PC-9 (cell line): ENCODE measurements around the gene SYPL2.

Experiments
- EZH2 ChIP-seq: fragments of 200-600 bp; sonication (generic); IDR thresholded peaks from 2 replicates; pipeline ENCODE4 v1.8.0; 2017; ENCODE audit warnings: antibody characterized with exemption, low read depth
- TF ChIP-seq, protein P1 (sequence below): fragments of 200-600 bp; sonication (generic); conservative IDR thresholded peaks from 2 replicates; pipeline ENCODE4 v1.6.1; 2017; ENCODE audit warnings: mixed run types, antibody characterized with exemption, mild to moderate bottlenecking, moderate library complexity

DNA sequence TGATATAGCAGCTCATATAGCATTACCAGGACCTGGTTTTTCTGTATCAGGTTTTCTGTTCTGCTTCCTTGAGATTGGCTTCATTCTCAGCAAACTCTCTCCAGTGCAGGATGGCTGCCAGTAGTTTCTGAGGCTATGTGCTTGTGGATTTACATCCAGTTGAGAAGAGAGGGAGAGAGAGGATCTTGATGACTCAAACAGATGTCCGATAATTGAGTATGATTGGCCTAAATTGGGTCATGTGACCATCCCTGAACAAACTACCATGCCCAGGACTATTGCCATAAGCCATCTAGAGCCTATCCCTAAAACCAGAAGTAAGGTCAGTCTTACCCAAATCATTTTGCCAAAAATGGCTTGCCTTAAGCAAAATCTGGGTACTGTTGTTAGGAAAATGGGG lies 22.0 kb upstream of the SYPL2 start:
- TF ChIP-seq, protein P1, sequence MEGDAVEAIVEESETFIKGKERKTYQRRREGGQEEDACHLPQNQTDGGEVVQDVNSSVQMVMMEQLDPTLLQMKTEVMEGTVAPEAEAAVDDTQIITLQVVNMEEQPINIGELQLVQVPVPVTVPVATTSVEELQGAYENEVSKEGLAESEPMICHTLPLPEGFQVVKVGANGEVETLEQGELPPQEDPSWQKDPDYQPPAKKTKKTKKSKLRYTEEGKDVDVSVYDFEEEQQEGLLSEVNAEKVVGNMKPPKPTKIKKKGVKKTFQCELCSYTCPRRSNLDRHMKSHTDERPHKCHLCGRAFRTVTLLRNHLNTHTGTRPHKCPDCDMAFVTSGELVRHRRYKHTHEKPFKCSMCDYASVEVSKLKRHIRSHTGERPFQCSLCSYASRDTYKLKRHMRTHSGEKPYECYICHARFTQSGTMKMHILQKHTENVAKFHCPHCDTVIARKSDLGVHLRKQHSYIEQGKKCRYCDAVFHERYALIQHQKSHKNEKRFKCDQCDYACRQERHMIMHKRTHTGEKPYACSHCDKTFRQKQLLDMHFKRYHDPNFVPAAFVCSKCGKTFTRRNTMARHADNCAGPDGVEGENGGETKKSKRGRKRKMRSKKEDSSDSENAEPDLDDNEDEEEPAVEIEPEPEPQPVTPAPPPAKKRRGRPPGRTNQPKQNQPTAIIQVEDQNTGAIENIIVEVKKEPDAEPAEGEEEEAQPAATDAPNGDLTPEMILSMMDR, result no peak
- no peak for TF ChIP-seq EZH2
